ENCODE measurements around the gene FAM120B. TPM values are rescaled to one million over a fixed set of nuclear protein-coding genes. Genes with fewer than 3 reads are reported as not detected.
A peak's percentile ranks its signal among the peaks of the same experiment; 100 is the strongest.

The FAM120B gene
- total and polyA plus RNA-seq, 2 of the 4 experiments (the other 2 are of a cell fraction), result 15.3 to 28.0 TPM

GRCh38 chr6:170445487-170445886, 138.9 kb downstream of the FAM120B start:
- Histone ChIP-seq H2BK5ac (ENCODE audit: low read depth, low read length, poor library complexity, severe bottlenecking) (no peak overlapping the region), H2AK5ac (ENCODE audit: low read depth, low read length) (no peak overlapping the region), H2BK15ac (ENCODE audit: low read depth, low read length) (no peak overlapping the region), H2AK9ac (replicated peaks; ENCODE audit: low read depth, low read length, poor library complexity) (no peak overlapping the region), H4K5ac (ENCODE audit: low read depth, low read length) (no peak overlapping the region), H3K4ac (ENCODE audit: low read depth, low read length) (no peak overlapping the region), H3K9ac (ENCODE audit: low read depth, low read length) (no peak overlapping the region), H3K27me3 (ENCODE audit: control insufficient read depth, insufficient read depth, low read length) (no peaks in the 10 kb centered on the region), H2BK20ac (ENCODE audit: low read depth, low read length) (no peak overlapping the region), H3K18ac (ENCODE audit: low read depth, low read length) (no peak overlapping the region), H2BK120ac (ENCODE audit: low read depth, low read length) (no peak overlapping the region), H3K4me1 (ENCODE audit: control insufficient read depth, insufficient read depth, low read length) (no peaks in the 10 kb centered on the region; the same call in 1 of the 2 replicates), H3K56ac (ENCODE audit: extremely low read depth, insufficient read depth, low read length) (no peak overlapping the region), H3K9me3 (ENCODE audit: control insufficient read depth, insufficient read depth, low read length) (no peaks in the 10 kb centered on the region; the same call in 1 of the 2 replicates), H3K23ac (ENCODE audit: low read depth, low read length) (no peak overlapping the region), H4K20me1 (ENCODE audit: insufficient read depth, low read length) (no peaks in the 10 kb centered on the region), H2AFZ (replicated peaks; ENCODE audit: low read length, poor library complexity) (no peak overlapping the region), H3K79me1 (ENCODE audit: low read depth in 1 of 2, low read length in 2 of 2) (no peaks in the 10 kb centered on the region), H3K4me2 (ENCODE audit: low read depth, low read length) (no peak overlapping the region), H3K14ac (replicated peaks; ENCODE audit: low read depth, low read length) (no peak overlapping the region), H3K27ac (ENCODE audit: insufficient read depth, low read length) (no peak overlapping the region), H3K4me3 (ENCODE audit: insufficient read depth, low read depth, low read length) (no peak overlapping the region), H4K8ac (ENCODE audit: low read depth in 2 of 2, low read length in 2 of 2) (no peak overlapping the region), H4K91ac (ENCODE audit: insufficient read depth, low read depth, low read length) (no peak overlapping the region), H3K36me3 (ENCODE audit: control insufficient read depth, insufficient read depth, low read length) (no peaks in the 10 kb centered on the region), H3K9me1 (ENCODE audit: insufficient read depth, low read length) (no peaks in the 10 kb centered on the region; the same call in 1 of the 2 replicates)
- intact Hi-C loops (cut with micrococcal nuclease), result no loop called here
- BruUV-seq (replicated peaks), result no TSS peak
- dilution Hi-C loops (cut with HindIII; ENCODE audit: low sequenced_read_pairs, unreplicated experiment), result no loop called here
- in situ Hi-C loops (cut with MboI; ENCODE audit: low sequenced_read_pairs), result no loop called here
- WGBS, 2 experiments (ENCODE audit: extremely low coverage in 2 of 2, insufficient read length in 1 of 2), result 89% methylated on average over 9 of the region's 17 CpGs; no CpG with 5 or more reads in 1 of the 2 experiments
- ChIA-PET POLR2A (ENCODE audit: unreplicated experiment) (no interaction called here), CTCF (no interaction called here)
- no peak for DNase-seq
- no peak for ATAC-seq (ENCODE audit: low read depth)
- TF ChIP-seq CEBPB (IDR thresholded peaks at IDR 0.05; ENCODE audit: low read depth, low read length), result peak; percentile 10; the same call in 1 of the 2 replicates
- TF ChIP-seq POLR2A (IDR thresholded peaks at IDR 0.05; ENCODE audit: low read depth, low read length), result no peak
